HEK293 (cell line): Measurements from ENCODE around the gene RPS18.

Source experiments
- BCL11A ChIP-seq: fragments of 450-650 bp; formaldehyde crosslinking; IDR thresholded peaks from 2 replicates; pipeline ENCODE4 v1.5.1; 2016; ENCODE audit warnings: low read depth, missing biosample characterization, missing genetic modification characterization
- GLI2 ChIP-seq: fragments of 450-650 bp; formaldehyde crosslinking; IDR thresholded peaks from 2 replicates; pipeline ENCODE4; 2017; ENCODE audit warnings: missing biosample characterization, missing genetic modification characterization, low read depth, borderline replicate concordance
- PRDM1 ChIP-seq: fragments of 450-650 bp; formaldehyde crosslinking; IDR thresholded peaks from 2 replicates; pipeline ENCODE4; 2016; ENCODE audit warnings: missing biosample characterization, missing genetic modification characterization
- SALL2 ChIP-seq: fragments of 450-650 bp; formaldehyde crosslinking; IDR thresholded peaks from 2 replicates; pipeline ENCODE4 v1.5.0; 2017; ENCODE audit warnings: missing biosample characterization, mild to moderate bottlenecking, missing genetic modification characterization, borderline replicate concordance
- SCRT1 ChIP-seq: fragments of 450-650 bp; formaldehyde crosslinking; IDR thresholded peaks from 2 replicates; pipeline ENCODE4 v1.5.1; 2016; ENCODE audit warnings: missing biosample characterization, missing genetic modification characterization, borderline replicate concordance
- SCRT2 ChIP-seq: fragments of 450-650 bp; formaldehyde crosslinking; IDR thresholded peaks from 2 replicates; pipeline ENCODE4 v1.5.1; 2016; ENCODE audit warnings: missing biosample characterization, missing genetic modification characterization
- SETDB1 ChIP-seq: IDR thresholded peaks from one replicate; pipeline ENCODE4 v1.6.1; 2017; ENCODE audit warnings: mild to moderate bottlenecking, low read length, moderate library complexity, mixed read lengths; ENCODE audit not compliant: insufficient read length
- YY1 ChIP-seq: fragments of 450-650 bp; formaldehyde crosslinking; IDR thresholded peaks from 2 replicates; pipeline ENCODE4 v1.5.1; 2018; ENCODE audit warnings: missing biosample characterization, missing genetic modification characterization
- ZBTB17 ChIP-seq: fragments of 450-650 bp; formaldehyde crosslinking; IDR thresholded peaks from 2 replicates; pipeline ENCODE4 v1.5.1; 2016; ENCODE audit warnings: missing biosample characterization, missing genetic modification characterization
- ZBTB21 ChIP-seq: fragments of 450-650 bp; formaldehyde crosslinking; IDR thresholded peaks from 2 replicates; pipeline ENCODE4 v1.5.1; 2017; ENCODE audit warnings: missing biosample characterization, missing genetic modification characterization
- ZBTB7A ChIP-seq: fragments of 450-650 bp; formaldehyde crosslinking; IDR thresholded peaks from 2 replicates; pipeline ENCODE4 v1.5.1; 2016; ENCODE audit warnings: low read depth, missing biosample characterization, missing genetic modification characterization
- ZNF175 ChIP-seq: fragments of 450-650 bp; formaldehyde crosslinking; IDR thresholded peaks from 2 replicates; pipeline ENCODE4 v1.5.1; 2016; ENCODE audit warnings: missing biosample characterization, missing genetic modification characterization
- ZNF19 ChIP-seq: fragments of 450-650 bp; formaldehyde crosslinking; IDR thresholded peaks from 2 replicates; pipeline ENCODE4; 2016; ENCODE audit warnings: missing biosample characterization, missing genetic modification characterization, low read depth
- ZNF2 ChIP-seq: fragments of 450-650 bp; formaldehyde crosslinking; IDR thresholded peaks from 2 replicates; pipeline ENCODE4 v1.5.1; 2016; ENCODE audit warnings: missing biosample characterization, missing genetic modification characterization
- ZNF223 ChIP-seq: fragments of 450-650 bp; formaldehyde crosslinking; IDR thresholded peaks from 2 replicates; pipeline ENCODE4 v1.5.1; 2016; ENCODE audit warnings: missing biosample characterization, missing genetic modification characterization
- ZNF23 ChIP-seq: fragments of 450-650 bp; formaldehyde crosslinking; IDR thresholded peaks from 2 replicates; pipeline ENCODE4 v1.5.1; 2016; ENCODE audit warnings: missing biosample characterization, missing genetic modification characterization, borderline replicate concordance
- ZNF354C ChIP-seq: fragments of 450-650 bp; formaldehyde crosslinking; IDR thresholded peaks from 2 replicates; pipeline ENCODE4 v1.5.1; 2016; ENCODE audit warnings: missing biosample characterization, missing genetic modification characterization, low read depth, borderline replicate concordance
- ZNF391 ChIP-seq: fragments of 450-650 bp; formaldehyde crosslinking; IDR thresholded peaks from 2 replicates; pipeline ENCODE4 v1.5.1; 2016; ENCODE audit warnings: low read depth, missing biosample characterization, missing genetic modification characterization, borderline replicate concordance
- ZNF473 ChIP-seq: fragments of 450-650 bp; formaldehyde crosslinking; IDR thresholded peaks from 2 replicates; pipeline ENCODE4 v1.5.1; 2017; ENCODE audit warnings: missing biosample characterization, missing genetic modification characterization
- ZNF521 ChIP-seq: fragments of 450-650 bp; formaldehyde crosslinking; IDR thresholded peaks from 2 replicates; pipeline ENCODE4 v1.5.1; 2017; ENCODE audit warnings: missing biosample characterization, mild to moderate bottlenecking, missing genetic modification characterization
- ZNF548 ChIP-seq: fragments of 450-650 bp; formaldehyde crosslinking; IDR thresholded peaks from 2 replicates; pipeline ENCODE4 v1.5.1; 2016; ENCODE audit warnings: missing biosample characterization, missing genetic modification characterization
- ZNF585B ChIP-seq: fragments of 450-650 bp; formaldehyde crosslinking; IDR thresholded peaks from 2 replicates; pipeline ENCODE4 v1.5.1; 2016; ENCODE audit warnings: missing biosample characterization, missing genetic modification characterization
- ZNF621 ChIP-seq: fragments of 450-650 bp; formaldehyde crosslinking; IDR thresholded peaks from 2 replicates; pipeline ENCODE4 v1.5.1; 2017; ENCODE audit warnings: missing biosample characterization, missing genetic modification characterization
- ZNF626 ChIP-seq: fragments of 450-650 bp; sonication (Bioruptor Pico); formaldehyde crosslinking; IDR thresholded peaks from 2 replicates; pipeline ENCODE4 v1.5.1; 2018; ENCODE audit warnings: missing biosample characterization, missing genetic modification characterization, inconsistent platforms
- ZNF660 ChIP-seq: fragments of 450-650 bp; IDR thresholded peaks from 2 replicates; pipeline ENCODE4 v1.5.1; 2018; ENCODE audit warnings: missing biosample characterization, mild to moderate bottlenecking, missing genetic modification characterization
- ZNF768 ChIP-seq: fragments of 450-650 bp; formaldehyde crosslinking; IDR thresholded peaks from 2 replicates; pipeline ENCODE4 v1.5.1; 2018; ENCODE audit warnings: missing biosample characterization, mild to moderate bottlenecking, missing genetic modification characterization
- ZNF837 ChIP-seq: fragments of 450-650 bp; formaldehyde crosslinking; IDR thresholded peaks from 2 replicates; pipeline ENCODE4 v1.5.1; 2016; ENCODE audit warnings: missing biosample characterization, missing genetic modification characterization
- ZSCAN23 ChIP-seq: fragments of 450-650 bp; formaldehyde crosslinking; IDR thresholded peaks from 2 replicates; pipeline ENCODE4 v1.5.1; 2016; ENCODE audit warnings: missing biosample characterization, missing genetic modification characterization
- TF ChIP-seq, protein P1 (sequence below): fragments of 450-650 bp; formaldehyde crosslinking; IDR thresholded peaks from 2 replicates; pipeline ENCODE4 v1.5.1; 2016; ENCODE audit warnings: missing biosample characterization, missing genetic modification characterization
- TF ChIP-seq, protein P2 (sequence below): fragments of 450-650 bp; formaldehyde crosslinking; optimal IDR thresholded peaks from 2 replicates; pipeline ENCODE3; 2016; ENCODE audit warnings: missing biosample characterization, mild to moderate bottlenecking, missing genetic modification characterization
- TF ChIP-seq, protein P3 (sequence below): fragments of 450-650 bp; formaldehyde crosslinking; IDR thresholded peaks from 2 replicates; pipeline ENCODE4 v1.5.1; 2016; ENCODE audit warnings: missing biosample characterization, missing genetic modification characterization
- TF ChIP-seq, protein P4 (sequence below): fragments of 450-650 bp; IDR thresholded peaks from 2 replicates; pipeline ENCODE4 v1.5.1; 2018; ENCODE audit warnings: missing biosample characterization, missing genetic modification characterization
- TF ChIP-seq, protein P5 (sequence below): fragments of 450-650 bp; formaldehyde crosslinking; IDR thresholded peaks from 2 replicates; pipeline ENCODE4 v1.5.1; 2016; ENCODE audit warnings: missing biosample characterization, missing genetic modification characterization, low read depth

RPS18 gene

DNA sequence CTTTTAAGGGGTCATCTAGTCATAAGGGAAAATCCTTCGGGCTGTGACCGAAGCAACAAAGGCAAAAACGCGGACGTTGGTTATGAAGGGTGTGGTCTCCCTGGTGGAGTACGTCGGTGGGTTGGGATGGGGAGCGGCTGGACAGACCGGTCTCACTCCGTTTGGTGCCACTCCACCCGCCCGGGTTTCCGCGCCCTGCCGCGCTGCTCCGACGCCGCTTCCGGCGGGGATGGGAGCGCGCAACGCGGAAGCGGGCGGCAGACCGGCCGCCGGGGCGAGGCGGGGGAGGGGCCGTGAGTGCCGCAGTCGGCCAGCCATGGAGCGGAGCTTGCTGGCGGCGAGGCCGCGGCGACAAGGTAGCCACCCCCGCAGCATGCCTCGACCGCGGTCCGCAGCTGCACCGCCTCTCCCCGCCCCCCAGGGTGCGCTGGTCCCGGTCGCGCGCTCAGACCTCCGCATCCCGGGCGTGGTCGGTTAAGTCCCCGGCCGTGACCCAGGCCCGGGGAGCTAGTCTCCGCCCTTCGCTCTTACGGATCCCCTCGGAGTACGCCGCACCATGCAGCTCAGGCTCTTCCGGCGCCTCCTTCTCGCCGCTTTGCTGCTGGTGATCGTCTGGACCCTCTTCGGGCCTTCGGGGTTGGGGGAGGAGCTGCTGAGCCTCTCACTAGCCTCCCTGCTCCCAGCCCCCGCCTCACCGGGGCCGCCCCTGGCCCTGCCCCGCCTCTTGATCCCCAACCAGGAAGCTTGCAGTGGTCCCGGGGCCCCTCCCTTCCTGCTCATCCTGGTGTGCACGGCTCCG, 5.2 kb downstream of the RPS18 start, which contains the start of gene B3GALT4 (continued):
- TF ChIP-seq, protein P1, sequence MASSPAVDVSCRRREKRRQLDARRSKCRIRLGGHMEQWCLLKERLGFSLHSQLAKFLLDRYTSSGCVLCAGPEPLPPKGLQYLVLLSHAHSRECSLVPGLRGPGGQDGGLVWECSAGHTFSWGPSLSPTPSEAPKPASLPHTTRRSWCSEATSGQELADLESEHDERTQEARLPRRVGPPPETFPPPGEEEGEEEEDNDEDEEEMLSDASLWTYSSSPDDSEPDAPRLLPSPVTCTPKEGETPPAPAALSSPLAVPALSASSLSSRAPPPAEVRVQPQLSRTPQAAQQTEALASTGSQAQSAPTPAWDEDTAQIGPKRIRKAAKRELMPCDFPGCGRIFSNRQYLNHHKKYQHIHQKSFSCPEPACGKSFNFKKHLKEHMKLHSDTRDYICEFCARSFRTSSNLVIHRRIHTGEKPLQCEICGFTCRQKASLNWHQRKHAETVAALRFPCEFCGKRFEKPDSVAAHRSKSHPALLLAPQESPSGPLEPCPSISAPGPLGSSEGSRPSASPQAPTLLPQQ, result peak; percentile 78
- TF ChIP-seq ZNF521 (tag by site-specific recombination) (no peak), ZNF548 (no peak), SCRT1 (tag by site-specific recombination) (no peak), ZNF660 (tag by site-specific recombination) (peak; percentile 93), ZBTB17 (peak; percentile 86), GLI2 (tag by site-specific recombination) (no peak), ZNF837 (tag by site-specific recombination) (peak; percentile 53; the same call in 1 of the 2 replicates), SALL2 (no peak), ZNF23 (tag by site-specific recombination) (no peak), ZBTB21 (tag by site-specific recombination) (no peak), SETDB1 (no peak), ZNF391 (tag by site-specific recombination) (peak; percentile 73; the same call in 1 of the 2 replicates), ZNF2 (peak; percentile 64; the same call in 1 of the 2 replicates), BCL11A (tag by site-specific recombination) (peak; percentile 59), ZNF19 (tag by site-specific recombination) (no peak), ZNF175 (tag by site-specific recombination) (no peak), PRDM1 (tag by site-specific recombination) (no peak), ZNF223 (tag by site-specific recombination) (peak; percentile 74), ZNF354C (no peak), ZNF626 (no peak; the same call in 1 of the 2 replicates), ZNF621 (tag by site-specific recombination) (no peak), ZNF473 (tag by site-specific recombination) (no peak), SCRT2 (tag by site-specific recombination) (no peak), ZNF585B (tag by site-specific recombination) (no peak), ZNF768 (peak; percentile 45; the same call in 1 of the 2 replicates), ZSCAN23 (tag by site-specific recombination) (no peak), YY1 (0 out of 2 replicates have a peak, but pooled peaks have one; percentile 45), ZBTB7A (tag by site-specific recombination) (no peak)
- TF ChIP-seq, protein P2, sequence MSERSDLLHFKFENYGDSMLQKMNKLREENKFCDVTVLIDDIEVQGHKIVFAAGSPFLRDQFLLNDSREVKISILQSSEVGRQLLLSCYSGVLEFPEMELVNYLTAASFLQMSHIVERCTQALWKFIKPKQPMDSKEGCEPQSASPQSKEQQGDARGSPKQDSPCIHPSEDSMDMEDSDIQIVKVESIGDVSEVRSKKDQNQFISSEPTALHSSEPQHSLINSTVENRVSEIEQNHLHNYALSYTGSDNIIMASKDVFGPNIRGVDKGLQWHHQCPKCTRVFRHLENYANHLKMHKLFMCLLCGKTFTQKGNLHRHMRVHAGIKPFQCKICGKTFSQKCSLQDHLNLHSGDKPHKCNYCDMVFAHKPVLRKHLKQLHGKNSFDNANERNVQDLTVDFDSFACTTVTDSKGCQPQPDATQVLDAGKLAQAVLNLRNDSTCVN (tag by site-specific recombination), result peak; percentile 94
- TF ChIP-seq, protein P3, sequence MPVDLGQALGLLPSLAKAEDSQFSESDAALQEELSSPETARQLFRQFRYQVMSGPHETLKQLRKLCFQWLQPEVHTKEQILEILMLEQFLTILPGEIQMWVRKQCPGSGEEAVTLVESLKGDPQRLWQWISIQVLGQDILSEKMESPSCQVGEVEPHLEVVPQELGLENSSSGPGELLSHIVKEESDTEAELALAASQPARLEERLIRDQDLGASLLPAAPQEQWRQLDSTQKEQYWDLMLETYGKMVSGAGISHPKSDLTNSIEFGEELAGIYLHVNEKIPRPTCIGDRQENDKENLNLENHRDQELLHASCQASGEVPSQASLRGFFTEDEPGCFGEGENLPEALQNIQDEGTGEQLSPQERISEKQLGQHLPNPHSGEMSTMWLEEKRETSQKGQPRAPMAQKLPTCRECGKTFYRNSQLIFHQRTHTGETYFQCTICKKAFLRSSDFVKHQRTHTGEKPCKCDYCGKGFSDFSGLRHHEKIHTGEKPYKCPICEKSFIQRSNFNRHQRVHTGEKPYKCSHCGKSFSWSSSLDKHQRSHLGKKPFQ (tag by site-specific recombination), result 0 out of 2 replicates have a peak, but pooled peaks have one; percentile 13
- TF ChIP-seq, protein P4, sequence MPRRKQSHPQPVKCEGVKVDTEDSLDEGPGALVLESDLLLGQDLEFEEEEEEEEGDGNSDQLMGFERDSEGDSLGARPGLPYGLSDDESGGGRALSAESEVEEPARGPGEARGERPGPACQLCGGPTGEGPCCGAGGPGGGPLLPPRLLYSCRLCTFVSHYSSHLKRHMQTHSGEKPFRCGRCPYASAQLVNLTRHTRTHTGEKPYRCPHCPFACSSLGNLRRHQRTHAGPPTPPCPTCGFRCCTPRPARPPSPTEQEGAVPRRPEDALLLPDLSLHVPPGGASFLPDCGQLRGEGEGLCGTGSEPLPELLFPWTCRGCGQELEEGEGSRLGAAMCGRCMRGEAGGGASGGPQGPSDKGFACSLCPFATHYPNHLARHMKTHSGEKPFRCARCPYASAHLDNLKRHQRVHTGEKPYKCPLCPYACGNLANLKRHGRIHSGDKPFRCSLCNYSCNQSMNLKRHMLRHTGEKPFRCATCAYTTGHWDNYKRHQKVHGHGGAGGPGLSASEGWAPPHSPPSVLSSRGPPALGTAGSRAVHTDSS, result peak; percentile 33; the same call in 1 of the 2 replicates
- TF ChIP-seq, protein P5, sequence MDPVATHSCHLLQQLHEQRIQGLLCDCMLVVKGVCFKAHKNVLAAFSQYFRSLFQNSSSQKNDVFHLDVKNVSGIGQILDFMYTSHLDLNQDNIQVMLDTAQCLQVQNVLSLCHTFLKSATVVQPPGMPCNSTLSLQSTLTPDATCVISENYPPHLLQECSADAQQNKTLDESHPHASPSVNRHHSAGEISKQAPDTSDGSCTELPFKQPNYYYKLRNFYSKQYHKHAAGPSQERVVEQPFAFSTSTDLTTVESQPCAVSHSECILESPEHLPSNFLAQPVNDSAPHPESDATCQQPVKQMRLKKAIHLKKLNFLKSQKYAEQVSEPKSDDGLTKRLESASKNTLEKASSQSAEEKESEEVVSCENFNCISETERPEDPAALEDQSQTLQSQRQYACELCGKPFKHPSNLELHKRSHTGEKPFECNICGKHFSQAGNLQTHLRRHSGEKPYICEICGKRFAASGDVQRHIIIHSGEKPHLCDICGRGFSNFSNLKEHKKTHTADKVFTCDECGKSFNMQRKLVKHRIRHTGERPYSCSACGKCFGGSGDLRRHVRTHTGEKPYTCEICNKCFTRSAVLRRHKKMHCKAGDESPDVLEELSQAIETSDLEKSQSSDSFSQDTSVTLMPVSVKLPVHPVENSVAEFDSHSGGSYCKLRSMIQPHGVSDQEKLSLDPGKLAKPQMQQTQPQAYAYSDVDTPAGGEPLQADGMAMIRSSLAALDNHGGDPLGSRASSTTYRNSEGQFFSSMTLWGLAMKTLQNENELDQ (tag by site-specific recombination), result no peak
